Osteoblast (primary cell): ENCODE data around the gene ESPL1. TPM values are rescaled to one million over a fixed set of nuclear protein-coding genes. Genes with fewer than 3 reads are reported as not detected.

ENCODE experiments used
- DNase-seq: peaks from one replicate; pipeline ENCODE4 v3.0.0; 2011; ENCODE audit warnings: low spot score, mixed read lengths; ENCODE audit not compliant: insufficient read length; ENCODE audit errors: missing footprints
- H2AFZ ChIP-seq: 2 replicates; pipeline ENCODE4 v1.6.0; 2011; ENCODE audit warnings: mild to moderate bottlenecking, low read length
- H3K27ac ChIP-seq: 2 replicates; pipeline ENCODE4 v1.5.1; 2011; ENCODE audit warnings: mild to moderate bottlenecking, low read depth, low read length, moderate library complexity
- H3K27me3 ChIP-seq: 2 replicates; pipeline ENCODE4 v1.6.0; 2012; ENCODE audit warnings: mild to moderate bottlenecking, control low read depth, inconsistent platforms, low read length, moderate library complexity; ENCODE audit not compliant: insufficient read depth
- H3K36me3 ChIP-seq: 2 replicates; pipeline ENCODE4 v1.5.1; 2011; ENCODE audit warnings: mild to moderate bottlenecking, low read length, control low read depth, moderate library complexity; ENCODE audit not compliant: insufficient read depth
- H3K4me1 ChIP-seq: 2 replicates; pipeline ENCODE4 v1.5.1; 2011; ENCODE audit warnings: mild to moderate bottlenecking, low read length, control low read depth, moderate library complexity; ENCODE audit not compliant: insufficient read depth
- H3K4me2 ChIP-seq: 2 replicates; pipeline ENCODE4 v1.6.0; 2011; ENCODE audit warnings: mild to moderate bottlenecking, low read length; ENCODE audit not compliant: insufficient read depth
- H3K4me3 ChIP-seq: fragments of 200-600 bp; sonication (generic); 3 replicates; pipeline ENCODE4 v1.5.1; 2012; ENCODE audit warnings: mild to moderate bottlenecking, low read length, inconsistent platforms; ENCODE audit not compliant: insufficient read depth
- H3K79me2 ChIP-seq: 2 replicates; pipeline ENCODE4 v1.6.0; 2012; ENCODE audit warnings: mild to moderate bottlenecking, low read length, control low read depth, inconsistent platforms; ENCODE audit not compliant: insufficient read depth
- H3K9me3 ChIP-seq: 2 replicates; pipeline ENCODE4 v1.5.1; 2011; ENCODE audit warnings: low read depth, low read length, control low read depth
- H4K20me1 ChIP-seq: 2 replicates; pipeline ENCODE4 v1.6.0; 2012; ENCODE audit warnings: mild to moderate bottlenecking, low read length, control low read depth; ENCODE audit not compliant: insufficient read depth
- CTCF ChIP-seq: IDR thresholded peaks from 2 replicates; pipeline ENCODE4 v1.5.1; 2011; ENCODE audit warnings: mild to moderate bottlenecking, low read depth, low read length, moderate library complexity; ENCODE audit errors: extremely low read depth
- total RNA-seq: library from RNA; depleted of rRNA; stranded (reverse); fragments of >200 nt; gene quantifications from 2 replicates; pipeline ENCODE4 v1.2.3, GENCODE V29; 2012

The ESPL1 gene
- total RNA-seq, 1 donor: 0.72 TPM

GRCh38 chr12:53340398-53340797 is 72.3 kb downstream of the ESPL1 start:
- Histone ChIP-seq H3K36me3 (no peaks in the 10 kb centered on the region), H3K27ac (no peak overlapping the region), H3K9me3 (no peaks in the 10 kb centered on the region), H3K27me3 (peaks cover 38% of the 10 kb centered on the region), H3K4me1 (peaks cover 8% of the 10 kb centered on the region), H3K4me2 (no peak overlapping the region), H2AFZ (no peak overlapping the region), H3K79me2 (no peaks in the 10 kb centered on the region), H4K20me1 (no peaks in the 10 kb centered on the region), H3K4me3 (no peak overlapping the region)
- DNase-seq: peak; percentile 68
- TF ChIP-seq CTCF: no peak

Other genes starting within 250 kb of the ESPL1 start
- gene TNS2, start 218.2 kb upstream of the ESPL1 start, total RNA-seq: 72.0 and 76.0 TPM in 2 replicates
- 25.6 and 26.8 TPM in 2 replicates for gene SPRYD3, start 188.9 kb upstream of the ESPL1 start, total RNA-seq
- 431 and 577 TPM in 2 replicates for gene IGFBP6, start 170.6 kb upstream of the ESPL1 start, total RNA-seq
- not detected in 2 replicates for gene SOAT2, start 164.8 kb upstream of the ESPL1 start, total RNA-seq
- 14.7 and 19.5 TPM in 2 replicates for gene ZNF740, start 87.6 kb upstream of the ESPL1 start, total RNA-seq
- 9.1 and 9.4 TPM in 2 replicates for gene CSAD, start 87.4 kb upstream of the ESPL1 start, total RNA-seq
- 0.88 and 1.1 TPM in 2 replicates for gene ITGB7, start 61.0 kb upstream of the ESPL1 start, total RNA-seq
- gene RARG, start 36.1 kb upstream of the ESPL1 start, total RNA-seq: 46.6 and 49.9 TPM in 2 replicates
- 323 and 324 TPM in 2 replicates for gene PFDN5, start 27.2 kb downstream of the ESPL1 start, total RNA-seq
- 32.9 and 34.2 TPM in 2 replicates for gene MYG1, start 31.4 kb downstream of the ESPL1 start, total RNA-seq
- 37.4 and 39.8 TPM in 2 replicates for gene AAAS, start 53.3 kb downstream of the ESPL1 start, total RNA-seq
- gene SP7, start 68.1 kb downstream of the ESPL1 start, total RNA-seq: not detected in 2 replicates
- 50.3 and 56.0 TPM in 2 replicates for gene SP1, start 111.9 kb downstream of the ESPL1 start, total RNA-seq
- gene AMHR2, start 155.6 kb downstream of the ESPL1 start, total RNA-seq: not detected in 2 replicates
- 55.0 and 64.2 TPM in 2 replicates for gene PRR13, start 173.4 kb downstream of the ESPL1 start, total RNA-seq
- gene PCBP2, start 183.8 kb downstream of the ESPL1 start, total RNA-seq: 247 and 293 TPM in 2 replicates
- 49.6 and 51.9 TPM in 2 replicates for gene MAP3K12, start 231.2 kb downstream of the ESPL1 start, total RNA-seq
- 33.0 and 35.5 TPM in 2 replicates for gene TARBP2, start 233.0 kb downstream of the ESPL1 start, total RNA-seq
- gene NPFF, start 239.2 kb downstream of the ESPL1 start, total RNA-seq: not detected in 2 replicates